Measurements from ENCODE around the gene SRRM4. TPM values are rescaled to one million over a fixed set of nuclear protein-coding genes. Genes with fewer than 3 reads are reported as not detected.

Gene SRRM4
- total and polyA plus RNA-seq, 10 of the 15 experiments (the other 5 are each of a cell fraction or from before 2014, with no cell fraction given): under 0.01 to 0.01 TPM; not detected in 8

- WGBS (ENCODE audit: insufficient coverage, insufficient replicate concordance, low lambda C conversion rate, missing lambda C conversion rate): 5% methylated on average over 4 of the region's 4 CpGs
Observed at GRCh38 chr12:119102274-119102673, 120.9 kb downstream of the SRRM4 start.

More at GRCh38 chr12:119102274-119102673, 120.9 kb downstream of the SRRM4 start:
- Histone ChIP-seq H2AFZ (ENCODE audit: control insufficient read depth, low read depth, low read length) (no peak overlapping the region), H3K4me1 (ENCODE audit: control insufficient read depth, insufficient read depth, low read length) (no peaks in the 10 kb centered on the region), H3K9me3 (replicated peaks; ENCODE audit: control insufficient read depth, insufficient read depth, low read length) (no peaks in the 10 kb centered on the region), H3K9ac (ENCODE audit: control insufficient read depth, insufficient read depth, low read length) (no peak overlapping the region), H4K20me1 (ENCODE audit: control insufficient read depth, insufficient read depth) (no peaks in the 10 kb centered on the region), H3K4me2 (ENCODE audit: control insufficient read depth, insufficient read depth) (no peak overlapping the region), H3K36me3 (ENCODE audit: control insufficient read depth in 2 of 2, insufficient read depth in 2 of 2, low read length in 1 of 2) (no peaks in the 10 kb centered on the region), H3K79me2 (ENCODE audit: control insufficient read depth, insufficient read depth, low read length) (no peaks in the 10 kb centered on the region), H3K4me3 (no peak overlapping the region), H3K27me3 (replicated peaks in 1 of 2; ENCODE audit: control insufficient read depth in 2 of 2, insufficient read depth in 2 of 2, low read length in 1 of 2) (no peaks in the 10 kb centered on the region), H3K27ac (ENCODE audit: control insufficient read depth, insufficient read depth) (no peak overlapping the region)
- BruUV-seq (replicated peaks): no TSS peak
- in situ Hi-C loops (cut with MboI) (no loop called here), intact Hi-C loops (cut with micrococcal nuclease; ENCODE audit: unreplicated experiment) (no loop called here)
- ChIA-PET SMC1A (ENCODE audit: uncharacterized antibody, unreplicated experiment) (no interaction called here), POLR2A (no interaction called here), RAD21 (ENCODE audit: unreplicated experiment) (no interaction called here), CTCF (no interaction called here)
- DNase-seq (ENCODE audit: low read depth, low spot score): no peak
- FAIRE-seq: no peak
- TF ChIP-seq RFX5 (IDR thresholded peaks at IDR 0.05; ENCODE audit: low read depth, low read length) (no peak), POLR2A (IDR thresholded peaks at IDR 0.05; ENCODE audit: low read depth, low read length) (no peak), SMAD1 (IDR thresholded peaks at IDR 0.05; ENCODE audit: low read depth, partially characterized antibody) (no peak), STAT1 (conservative IDR thresholded peaks at IDR 0.05) (no peak), YBX1 (IDR thresholded peaks at IDR 0.05) (no peak), IKZF1 (conservative IDR thresholded peaks at IDR 0.05) (no peak), MAX (IDR thresholded peaks at IDR 0.05; ENCODE audit: low read depth, low read length) (no peak), SREBF1 (IDR thresholded peaks at IDR 0.05; ENCODE audit: low read length) (no peak)
- TF ChIP-seq, protein P1, sequence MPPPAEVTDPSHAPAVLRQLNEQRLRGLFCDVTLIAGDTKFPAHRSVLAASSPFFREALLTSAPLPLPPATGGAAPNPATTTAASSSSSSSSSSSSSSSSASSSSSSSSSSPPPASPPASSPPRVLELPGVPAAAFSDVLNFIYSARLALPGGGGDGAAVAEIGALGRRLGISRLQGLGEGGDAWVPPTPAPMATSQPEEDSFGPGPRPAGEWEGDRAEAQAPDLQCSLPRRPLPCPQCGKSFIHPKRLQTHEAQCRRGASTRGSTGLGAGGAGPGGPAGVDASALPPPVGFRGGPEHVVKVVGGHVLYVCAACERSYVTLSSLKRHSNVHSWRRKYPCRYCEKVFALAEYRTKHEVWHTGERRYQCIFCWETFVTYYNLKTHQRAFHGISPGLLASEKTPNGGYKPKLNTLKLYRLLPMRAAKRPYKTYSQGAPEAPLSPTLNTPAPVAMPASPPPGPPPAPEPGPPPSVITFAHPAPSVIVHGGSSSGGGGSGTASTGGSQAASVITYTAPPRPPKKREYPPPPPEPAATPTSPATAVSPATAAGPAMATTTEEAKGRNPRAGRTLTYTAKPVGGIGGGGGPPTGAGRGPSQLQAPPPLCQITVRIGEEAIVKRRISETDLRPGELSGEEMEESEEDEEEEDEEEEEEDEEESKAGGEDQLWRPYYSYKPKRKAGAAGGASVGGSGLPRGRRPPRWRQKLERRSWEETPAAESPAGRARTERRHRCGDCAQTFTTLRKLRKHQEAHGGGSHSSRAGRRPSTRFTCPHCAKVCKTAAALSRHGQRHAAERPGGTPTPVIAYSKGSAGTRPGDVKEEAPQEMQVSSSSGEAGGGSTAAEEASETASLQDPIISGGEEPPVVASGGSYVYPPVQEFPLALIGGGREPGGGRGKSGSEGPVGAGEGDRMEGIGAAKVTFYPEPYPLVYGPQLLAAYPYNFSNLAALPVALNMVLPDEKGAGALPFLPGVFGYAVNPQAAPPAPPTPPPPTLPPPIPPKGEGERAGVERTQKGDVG (CRISPR knock-in tag; IDR thresholded peaks at IDR 0.05): no peak
- TF ChIP-seq, protein P2, sequence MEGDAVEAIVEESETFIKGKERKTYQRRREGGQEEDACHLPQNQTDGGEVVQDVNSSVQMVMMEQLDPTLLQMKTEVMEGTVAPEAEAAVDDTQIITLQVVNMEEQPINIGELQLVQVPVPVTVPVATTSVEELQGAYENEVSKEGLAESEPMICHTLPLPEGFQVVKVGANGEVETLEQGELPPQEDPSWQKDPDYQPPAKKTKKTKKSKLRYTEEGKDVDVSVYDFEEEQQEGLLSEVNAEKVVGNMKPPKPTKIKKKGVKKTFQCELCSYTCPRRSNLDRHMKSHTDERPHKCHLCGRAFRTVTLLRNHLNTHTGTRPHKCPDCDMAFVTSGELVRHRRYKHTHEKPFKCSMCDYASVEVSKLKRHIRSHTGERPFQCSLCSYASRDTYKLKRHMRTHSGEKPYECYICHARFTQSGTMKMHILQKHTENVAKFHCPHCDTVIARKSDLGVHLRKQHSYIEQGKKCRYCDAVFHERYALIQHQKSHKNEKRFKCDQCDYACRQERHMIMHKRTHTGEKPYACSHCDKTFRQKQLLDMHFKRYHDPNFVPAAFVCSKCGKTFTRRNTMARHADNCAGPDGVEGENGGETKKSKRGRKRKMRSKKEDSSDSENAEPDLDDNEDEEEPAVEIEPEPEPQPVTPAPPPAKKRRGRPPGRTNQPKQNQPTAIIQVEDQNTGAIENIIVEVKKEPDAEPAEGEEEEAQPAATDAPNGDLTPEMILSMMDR (IDR thresholded peaks at IDR 0.05 in 2 of 3, conservative IDR thresholded peaks at IDR 0.05 in 1 of 3; ENCODE audit: control insufficient read depth in 2 of 3, extremely low read depth in 1 of 3, insufficient read depth in 1 of 3, low read depth in 3 of 3, low read length in 3 of 3): no peak
- TF ChIP-seq, protein P3, sequence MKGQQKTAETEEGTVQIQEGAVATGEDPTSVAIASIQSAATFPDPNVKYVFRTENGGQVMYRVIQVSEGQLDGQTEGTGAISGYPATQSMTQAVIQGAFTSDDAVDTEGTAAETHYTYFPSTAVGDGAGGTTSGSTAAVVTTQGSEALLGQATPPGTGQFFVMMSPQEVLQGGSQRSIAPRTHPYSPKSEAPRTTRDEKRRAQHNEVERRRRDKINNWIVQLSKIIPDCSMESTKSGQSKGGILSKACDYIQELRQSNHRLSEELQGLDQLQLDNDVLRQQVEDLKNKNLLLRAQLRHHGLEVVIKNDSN (IDR thresholded peaks at IDR 0.05; ENCODE audit: borderline replicate concordance, extremely low read length, insufficient read depth, low read depth, low read length): no peak
- no peak for ATAC-seq
